Tibial artery (tissue), 4 donors: ENCODE results near the gene HBG1.
"Not testable (repeated sequence)": the region's sequence is repeated elsewhere in the genome, so short reads cannot be mapped to it uniquely, and the experiment has no call there.

Experiments
- DNase-seq, 2 donors: peaks; one replicate each; pipeline ENCODE4 v3.0.0-alpha.2; 2019
- H3K27ac ChIP-seq, 2 donors: fragments of 200-600 bp; sonication (generic) in 1 of 2; 1 replicate in 1 of 2; 2 replicates in 1 of 2; pipeline ENCODE4 v1.5.1; 2018 to 2019; ENCODE audit warnings: mild to moderate bottlenecking in 1 of 2
- H3K27me3 ChIP-seq, 2 donors: fragments of 200-600 bp; sonication (generic) in 1 of 2; one replicate each; pipeline versions ENCODE4 v1.5.1 to v1.6.0; 2016 to 2019
- H3K36me3 ChIP-seq, 3 donors: fragments of 200-600 bp; sonication (generic) in 2 of 3; one replicate each; pipeline ENCODE4 v1.5.1; 2016 to 2019; ENCODE audit warnings: mild to moderate bottlenecking in 2 of 3
- H3K4me1 ChIP-seq, 4 donors: fragments of 200-600 bp; sonication (generic) in 2 of 4; 1 replicate in 3 of 4; 2 replicates in 1 of 4; pipeline ENCODE4 v1.5.1; 2016 to 2019
- H3K4me3 ChIP-seq, 2 donors: fragments of 200-600 bp; sonication (generic) in 1 of 2; 1 replicate in 1 of 2; 2 replicates in 1 of 2; pipeline ENCODE4 v1.5.1; 2018 to 2019; ENCODE audit warnings: mild to moderate bottlenecking in 2 of 2
- H3K9me3 ChIP-seq, 3 donors: fragments of 200-600 bp; sonication (generic) in 1 of 3; one replicate each; pipeline ENCODE4 v1.5.1; 2016 to 2019
- CTCF ChIP-seq, 2 experiments: fragments of 200-600 bp in 1 of 2; fragments of 450-650 bp in 1 of 2; IDR thresholded peaks; one replicate each; pipeline ENCODE4 v1.5.1; 2017 to 2019; ENCODE audit warnings: antibody characterized with exemption in 2 of 2, mild to moderate bottlenecking in 1 of 2, moderate library complexity in 1 of 2
- intact Hi-C: fragments of 100-400 bp; cut with DNase I; formaldehyde crosslinking; loops from one replicate; pipeline ENCODE4 v1.15.0; 2023; ENCODE audit warnings: low total_unique reads

The HBG1 gene

DNA sequence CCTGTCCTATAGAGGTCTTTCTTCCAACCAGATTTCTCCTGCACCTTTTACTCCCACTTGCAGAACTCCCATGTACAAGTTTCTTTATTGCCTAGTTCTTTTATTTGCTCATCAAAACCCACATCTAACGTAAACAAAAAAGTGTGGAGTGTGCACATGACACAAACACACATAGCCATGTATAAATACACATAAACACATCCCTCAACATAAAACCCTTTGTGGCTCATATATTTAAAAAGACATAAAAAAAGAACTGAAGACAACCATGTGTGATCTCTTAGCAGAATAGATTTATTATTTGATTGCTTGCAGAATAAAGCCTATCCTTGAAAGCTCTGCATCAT, 3.2 kb upstream of the HBG1 start:
- Histone ChIP-seq H3K36me3 (no peaks in the 10 kb centered on the region), H3K27me3 (no peaks in the 10 kb centered on the region), H3K9me3 (no peaks in the 10 kb centered on the region), H3K4me3 (no peak overlapping the region), H3K4me1 (no peaks in the 10 kb centered on the region), H3K27ac (no peak overlapping the region)
- intact Hi-C loops, result no loop called here
- DNase-seq, result no peak
- no peak for TF ChIP-seq CTCF (IDR thresholded peaks at IDR 0.05)

GRCh38 chr11:5252192-5252918, 2.7 kb upstream of the HBG1 start:
- intact Hi-C loops, result no loop called here
- no peaks in the 10 kb centered on the region for H3K27me3 ChIP-seq
- H3K4me1 ChIP-seq, result no peaks in the 10 kb centered on the region
- H3K27ac ChIP-seq, result no peak overlapping the region
- TF ChIP-seq CTCF (IDR thresholded peaks at IDR 0.05), result no peak
- no peaks in the 10 kb centered on the region for H3K36me3 ChIP-seq
- no peaks in the 10 kb centered on the region for H3K9me3 ChIP-seq
- DNase-seq, result no peak
- H3K4me3 ChIP-seq, result no peak overlapping the region

GRCh38 chr11:5251746-5252145, 2.1 kb upstream of the HBG1 start:
- no peaks in the 10 kb centered on the region for H3K4me1 ChIP-seq
- no peaks in the 10 kb centered on the region for H3K36me3 ChIP-seq
- no peak overlapping the region for H3K4me3 ChIP-seq
- H3K27me3 ChIP-seq, result no peaks in the 10 kb centered on the region
- no peak for DNase-seq
- intact Hi-C loops, result no loop called here
- H3K9me3 ChIP-seq, result no peaks in the 10 kb centered on the region
- H3K27ac ChIP-seq, result no peak overlapping the region
- TF ChIP-seq CTCF (IDR thresholded peaks at IDR 0.05), result no peak

GRCh38 chr11:5250543-5251204, 1.0 kb upstream of the HBG1 start:
- H3K36me3 ChIP-seq, result no peaks in the 10 kb centered on the region
- no peak for TF ChIP-seq CTCF (IDR thresholded peaks at IDR 0.05)
- no peaks in the 10 kb centered on the region for H3K9me3 ChIP-seq
- H3K4me3 ChIP-seq, result no peak overlapping the region
- intact Hi-C loops, result no loop called here
- no peak overlapping the region for H3K27ac ChIP-seq
- no peaks in the 10 kb centered on the region for H3K4me1 ChIP-seq
- no peaks in the 10 kb centered on the region for H3K27me3 ChIP-seq
- DNase-seq, result no peak

DNA sequence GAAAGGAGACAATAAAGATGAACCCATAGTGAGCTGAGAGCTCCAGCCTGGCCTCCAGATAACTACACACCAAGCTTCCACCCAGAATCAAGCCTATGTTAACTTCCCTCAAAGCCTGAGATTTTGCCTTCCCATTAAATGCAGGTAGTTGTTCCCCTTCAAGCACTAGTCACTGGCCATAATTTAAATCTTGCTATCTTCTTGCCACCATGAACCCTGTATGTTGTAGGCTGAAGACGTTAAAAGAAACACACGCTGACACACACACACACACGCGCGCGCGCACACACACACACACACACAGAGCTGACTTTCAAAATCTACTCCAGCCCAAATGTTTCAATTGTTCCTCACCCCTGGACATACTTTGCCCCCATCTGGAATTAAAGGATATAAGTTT, 1.2 kb downstream of the HBG1 start:
- DNase-seq, H3K27me3 ChIP-seq, H3K27ac ChIP-seq, intact Hi-C loops, H3K4me1 ChIP-seq, H3K36me3 ChIP-seq, H3K4me3 ChIP-seq, H3K9me3 ChIP-seq: not testable (repeated sequence)

- H3K9me3 ChIP-seq, result no peaks in the 10 kb centered on the region
- DNase-seq, result no peak
- no peak overlapping the region for H3K4me3 ChIP-seq
- no peaks in the 10 kb centered on the region for H3K36me3 ChIP-seq
- no peak for TF ChIP-seq CTCF (IDR thresholded peaks at IDR 0.05)
- intact Hi-C loops, result no loop called here
- no peaks in the 10 kb centered on the region for H3K27me3 ChIP-seq
- H3K27ac ChIP-seq, result no peak overlapping the region
- no peaks in the 10 kb centered on the region for H3K4me1 ChIP-seq
These were observed 2.0 kb downstream of the HBG1 start for GRCh38 chr11:5247472-5248192.
